Mammary epithelial cell (primary cell): ENCODE results near the gene PLXNA2.

ENCODE experiments used
- EZH2 ChIP-seq: IDR thresholded peaks from 2 replicates; pipeline ENCODE4 v1.6.1; 2012; ENCODE audit warnings: low read length, inconsistent platforms, borderline replicate concordance
- TF ChIP-seq, protein P1 (sequence below), 2 donors: IDR thresholded peaks in 1 of 2; conservative IDR thresholded peaks in 1 of 2; 2 replicates each; pipeline ENCODE4 v1.5.1; 2011 to 2012; ENCODE audit warnings: inconsistent platforms in 2 of 2, low read length in 2 of 2, mild to moderate bottlenecking in 2 of 2, control low read depth in 1 of 2, low read depth in 1 of 2; ENCODE audit not compliant: insufficient read depth in 1 of 2; ENCODE audit errors: extremely low read depth in 1 of 2

- TF ChIP-seq, protein P1, sequence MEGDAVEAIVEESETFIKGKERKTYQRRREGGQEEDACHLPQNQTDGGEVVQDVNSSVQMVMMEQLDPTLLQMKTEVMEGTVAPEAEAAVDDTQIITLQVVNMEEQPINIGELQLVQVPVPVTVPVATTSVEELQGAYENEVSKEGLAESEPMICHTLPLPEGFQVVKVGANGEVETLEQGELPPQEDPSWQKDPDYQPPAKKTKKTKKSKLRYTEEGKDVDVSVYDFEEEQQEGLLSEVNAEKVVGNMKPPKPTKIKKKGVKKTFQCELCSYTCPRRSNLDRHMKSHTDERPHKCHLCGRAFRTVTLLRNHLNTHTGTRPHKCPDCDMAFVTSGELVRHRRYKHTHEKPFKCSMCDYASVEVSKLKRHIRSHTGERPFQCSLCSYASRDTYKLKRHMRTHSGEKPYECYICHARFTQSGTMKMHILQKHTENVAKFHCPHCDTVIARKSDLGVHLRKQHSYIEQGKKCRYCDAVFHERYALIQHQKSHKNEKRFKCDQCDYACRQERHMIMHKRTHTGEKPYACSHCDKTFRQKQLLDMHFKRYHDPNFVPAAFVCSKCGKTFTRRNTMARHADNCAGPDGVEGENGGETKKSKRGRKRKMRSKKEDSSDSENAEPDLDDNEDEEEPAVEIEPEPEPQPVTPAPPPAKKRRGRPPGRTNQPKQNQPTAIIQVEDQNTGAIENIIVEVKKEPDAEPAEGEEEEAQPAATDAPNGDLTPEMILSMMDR (conservative IDR thresholded peaks at IDR 0.05 in 1 of 2, IDR thresholded peaks at IDR 0.05 in 1 of 2; ENCODE audit: extremely low read depth in 1 of 2, insufficient read depth in 1 of 2, low read depth in 1 of 2, low read length in 2 of 2), result no peak
- TF ChIP-seq EZH2, result no peak
These were observed 49.2 kb downstream of the PLXNA2 start for GRCh38 chr1:208194944-208195343.
